PC-9 (cell line): ENCODE data around the gene TAL2. TPM values are rescaled to one million over a fixed set of nuclear protein-coding genes. Genes with fewer than 3 reads are reported as not detected.
A peak's percentile ranks its signal among the peaks of the same experiment; 100 is the strongest.

Experiments used
- BruUV-seq: library from RNA; stranded (reverse); fragments of 400-500 nt; replicated peaks from 2 replicates; lab custom pipeline; 2021; lab: Mats Ljungman, UMichigan
- CTCF ChIA-PET: fragments of 300-600 bp; sonication (Branson Sonifier 250); formaldehyde crosslinking; loops from one replicate; lab custom pipeline; 2022; ENCODE audit warnings: antibody characterized with exemption; lab: Charles Lee
- POLR2A ChIA-PET: fragments of 300-600 bp; sonication (Branson Sonifier 250); formaldehyde crosslinking; loops from one replicate; lab custom pipeline; 2022; ENCODE audit warnings: antibody characterized with exemption; ENCODE audit not compliant: unreplicated experiment; lab: Charles Lee
- DNase-seq, 2 experiments: peaks; one replicate each; pipeline versions ENCODE4 v3.0.0 to v3.0.0-alpha.2; 2015 to 2022; ENCODE audit warnings: mixed read lengths in 1 of 2
- H2AFZ ChIP-seq: fragments of 200-600 bp; sonication (generic); 2 replicates; pipeline ENCODE4 v1.8.1; 2017; ENCODE audit warnings: antibody characterized with exemption
- H3F3A ChIP-seq: fragments of 200-600 bp; sonication (generic); 2 replicates; pipeline ENCODE4 v1.8.1; 2017; ENCODE audit warnings: antibody characterized with exemption, mild to moderate bottlenecking, low read depth; ENCODE audit not compliant: insufficient read depth
- H3K27ac ChIP-seq: fragments of 200-600 bp; sonication (generic); 2 replicates; pipeline ENCODE4 v1.6.1; 2016; ENCODE audit warnings: mixed run types
- H3K27me3 ChIP-seq: fragments of 200-600 bp; sonication (generic); 2 replicates; pipeline ENCODE4 v1.6.1; 2016; ENCODE audit warnings: low read depth, mixed run types; ENCODE audit not compliant: insufficient read depth
- H3K36me3 ChIP-seq: fragments of 200-600 bp; sonication (generic); 2 replicates; pipeline ENCODE4 v1.6.1; 2016; ENCODE audit warnings: low read depth, mixed run types
- H3K4me1 ChIP-seq: fragments of 200-600 bp; sonication (generic); replicated peaks from 2 replicates; pipeline ENCODE4 v1.6.1; 2016; ENCODE audit warnings: mixed run types; ENCODE audit not compliant: insufficient read depth
- H3K4me2 ChIP-seq: fragments of 200-600 bp; sonication (generic); 2 replicates; pipeline ENCODE4 v1.6.1; 2017; ENCODE audit warnings: mixed run types
- H3K4me3 ChIP-seq: fragments of 200-600 bp; sonication (generic); 2 replicates; pipeline ENCODE4 v1.6.1; 2016; ENCODE audit warnings: mixed run types
- H3K79me2 ChIP-seq: fragments of 200-600 bp; sonication (generic); 2 replicates; pipeline ENCODE4 v1.6.1; 2017; ENCODE audit warnings: low read depth, mixed run types
- H3K9me2 ChIP-seq: fragments of 200-600 bp; sonication (generic); 2 replicates; pipeline ENCODE4 v1.8.1; 2017; ENCODE audit warnings: mild to moderate bottlenecking; ENCODE audit not compliant: insufficient read depth
- H3K9me3 ChIP-seq: fragments of 200-600 bp; sonication (generic); 2 replicates; pipeline ENCODE4 v1.8.1; 2016; ENCODE audit warnings: low read depth; ENCODE audit not compliant: insufficient read depth
- H4K20me1 ChIP-seq: fragments of 200-600 bp; sonication (generic); 2 replicates; pipeline ENCODE4 v1.8.1; 2017; ENCODE audit not compliant: insufficient read depth
- CTCF ChIP-seq: fragments of 200-600 bp; sonication (generic); conservative IDR thresholded peaks from 2 replicates; pipeline ENCODE4 v1.6.1; 2017; ENCODE audit warnings: mixed run types, antibody characterized with exemption, mild to moderate bottlenecking, moderate library complexity
- EZH2 ChIP-seq: fragments of 200-600 bp; sonication (generic); IDR thresholded peaks from 2 replicates; pipeline ENCODE4 v1.8.0; 2017; ENCODE audit warnings: antibody characterized with exemption, low read depth
- intact Hi-C: fragments of 100-400 bp; cut with micrococcal nuclease; formaldehyde crosslinking; loops from one replicate; pipeline ENCODE4 v1.10.0; 2022; ENCODE audit not compliant: unreplicated experiment
- total RNA-seq: library from RNA; stranded (reverse); gene quantifications from 2 replicates; pipeline ENCODE4 v1.2.3, GENCODE V29; 2021

Gene TAL2
- total RNA-seq, 1 experiment from 2014 or later, result not detected

- peaks cover 35% of the 10 kb centered on the region for H3K79me2 ChIP-seq
- no peaks in the 10 kb centered on the region for H3K9me2 ChIP-seq
- TF ChIP-seq EZH2 (no peak), CTCF (no peak)
- no TSS peak for BruUV-seq
- peak overlapping the region; percentile 100 for H3K4me2 ChIP-seq
- no peaks in the 10 kb centered on the region for H3K27me3 ChIP-seq
- no peaks in the 10 kb centered on the region for H3F3A ChIP-seq
- peaks cover 15% of the 10 kb centered on the region for H3K4me1 ChIP-seq
- ChIA-PET POLR2A (interaction anchor here (0.5 kb wide), 1 partner anchor 938 kb away, joined by 13 read pairs; no protein-coding TSS in a partner anchor), CTCF (no interaction called here)
- H4K20me1 ChIP-seq, result no peaks in the 10 kb centered on the region
- no peaks in the 10 kb centered on the region for H3K36me3 ChIP-seq
- H3K27ac ChIP-seq, result no peak overlapping the region
- no peaks in the 10 kb centered on the region for H3K9me3 ChIP-seq
- H3K4me3 ChIP-seq, result peak overlapping the region; percentile 87
- intact Hi-C loops, result loop anchor here (2.0 to 10.0 kb wide), 3 partner anchors 17 to 949 kb away; partner anchors contain the start of genes NIPSNAP3A and SLC44A1
- peak in 1 of 2 experiments; percentile 7 for DNase-seq
- H2AFZ ChIP-seq, result peak overlapping the region; percentile 100
Measured at GRCh38 chr9:105693435-105694189, 31.4 kb downstream of the TAL2 start.

- H3F3A ChIP-seq, result no peaks in the 10 kb centered on the region
- no peak within 1 kb of the TSS for H3K27ac ChIP-seq
- H3K36me3 ChIP-seq, result no peaks in the 10 kb centered on the region
- intact Hi-C loops, result loop anchor here (2.0 to 10.0 kb wide), 3 partner anchors 18 to 950 kb away; partner anchors contain the start of genes NIPSNAP3A and SLC44A1
- H4K20me1 ChIP-seq, result no peaks in the 10 kb centered on the region
- H3K4me2 ChIP-seq, result peak within 1 kb of the TSS; percentile 100
- no peaks in the 10 kb centered on the region for H3K9me2 ChIP-seq
- no peaks in the 10 kb centered on the region for H3K9me3 ChIP-seq
- CTCF ChIA-PET, result no interaction called here
- H3K4me1 ChIP-seq, result peaks cover 15% of the 10 kb centered on the region
- BruUV-seq, result no TSS peak
- peak within 1 kb of the TSS; percentile 100 for H2AFZ ChIP-seq
- no peaks in the 10 kb centered on the region for H3K27me3 ChIP-seq
- POLR2A ChIA-PET, result interaction anchor here (0.5 kb wide), 1 partner anchor 939 kb away, joined by 13 read pairs; no protein-coding TSS in a partner anchor
- peak; percentile 53 to 86 for DNase-seq
- peak within 1 kb of the TSS; percentile 87 for H3K4me3 ChIP-seq
- H3K79me2 ChIP-seq, result peaks cover 42% of the 10 kb centered on the region
- no peak for TF ChIP-seq CTCF
- TF ChIP-seq EZH2, result no peak
Measured at GRCh38 chr9:105694190-105694847, 32.1 kb downstream of the TAL2 start, which contains the start of gene TMEM38B. TMEM38B (plus strand) TSS chr9:105694541; CDS start chr9:105694661, 120 bp downstream.

GRCh38 chr9:105694848-105695581, 32.8 kb downstream of the TAL2 start:
- POLR2A ChIA-PET, result interaction anchor here (0.6 kb wide), 1 partner anchor 448 kb away, joined by 3 read pairs; no protein-coding TSS in a partner anchor
- TSS peak; percentile 54 for BruUV-seq
- H3K27ac ChIP-seq, result no peak overlapping the region

More at GRCh38 chr9:105694848-105695581, 32.8 kb downstream of the TAL2 start:
- no peaks in the 10 kb centered on the region for H3K36me3 ChIP-seq
- peak overlapping the region; percentile 100 for H2AFZ ChIP-seq
- H3K9me2 ChIP-seq, result no peaks in the 10 kb centered on the region
- no peaks in the 10 kb centered on the region for H3K27me3 ChIP-seq
- H3K4me2 ChIP-seq, result peak overlapping the region; percentile 100
- no peaks in the 10 kb centered on the region for H3F3A ChIP-seq
- peak; percentile 59 to 63 for DNase-seq
- H3K4me1 ChIP-seq, result peaks cover 15% of the 10 kb centered on the region
- H4K20me1 ChIP-seq, result no peaks in the 10 kb centered on the region
- peaks cover 49% of the 10 kb centered on the region for H3K79me2 ChIP-seq
- TF ChIP-seq CTCF (no peak), EZH2 (no peak)
- CTCF ChIA-PET, result no interaction called here
- intact Hi-C loops, result loop anchor here (2.0 to 10.0 kb wide), 3 partner anchors 18 to 950 kb away; partner anchors contain the start of genes NIPSNAP3A and SLC44A1
- H3K9me3 ChIP-seq, result no peaks in the 10 kb centered on the region
- peak overlapping the region; percentile 87 for H3K4me3 ChIP-seq
